ENCODE data around the gene ASPG.
A peak's percentile ranks its signal among the peaks of the same experiment; 100 is the strongest.

The ASPG gene

GRCh38 chr14:104075530-104076151, 9.9 kb upstream of the ASPG start:
- no peak; the same call in 1 of the 2 replicates for TF ChIP-seq CTCF (IDR thresholded peaks at IDR 0.05; ENCODE audit: low read depth, low read length)
- no peak for DNase-seq (ENCODE audit: extremely low read depth, low read depth)

DNA sequence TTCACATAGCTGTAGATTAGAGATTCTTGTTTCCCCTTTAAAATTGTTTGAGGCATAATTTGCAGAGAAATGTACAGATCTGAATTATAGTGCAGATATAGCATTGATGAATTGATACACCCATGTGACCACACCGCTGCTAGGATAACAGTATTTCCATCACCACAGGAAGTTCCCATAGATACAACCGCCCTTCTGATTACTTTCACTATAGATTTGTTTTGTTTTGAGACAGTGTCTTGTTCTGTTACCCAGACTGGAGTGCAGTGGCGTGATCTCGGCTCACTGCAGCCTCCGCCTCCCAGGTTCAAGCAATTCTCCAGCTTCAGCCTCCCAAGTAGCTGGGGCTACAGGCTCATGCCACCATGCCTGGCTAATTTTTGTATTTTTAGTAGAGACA, 8.8 kb upstream of the ASPG start:
- DNase-seq (ENCODE audit: extremely low read depth, low read depth) = no peak
- TF ChIP-seq CTCF (IDR thresholded peaks at IDR 0.05; ENCODE audit: low read depth, low read length) = no peak

DNA sequence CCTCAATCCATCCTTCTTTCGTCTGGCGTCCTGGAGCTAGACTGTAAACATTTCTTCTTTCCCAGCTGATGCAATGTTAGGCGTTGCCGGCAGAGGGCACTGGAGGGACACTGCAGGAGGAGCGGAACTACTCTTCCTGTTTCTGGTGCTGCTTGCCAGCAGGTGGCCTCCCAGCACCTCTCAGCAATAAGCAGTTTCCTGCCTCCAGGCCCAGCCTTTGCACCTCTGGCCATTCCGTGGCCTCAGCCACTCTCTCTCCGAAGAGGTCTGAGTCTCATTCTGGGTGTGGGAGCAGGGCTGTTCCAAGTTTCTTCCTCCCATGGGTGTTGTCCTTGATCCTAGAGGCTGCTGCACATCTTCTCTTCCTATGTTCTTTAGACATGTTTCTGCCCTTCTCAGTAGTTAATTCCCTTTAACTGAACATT, 7.5 kb upstream of the ASPG start:
- DNase-seq (ENCODE audit: extremely low read depth, low read depth) = peak; percentile 54
- no peak; the same call in none of the 2 replicates for TF ChIP-seq CTCF (IDR thresholded peaks at IDR 0.05; ENCODE audit: low read depth, low read length)

GRCh38 chr14:104080376-104081260, 4.9 kb upstream of the ASPG start:
- TF ChIP-seq CTCF (IDR thresholded peaks at IDR 0.05; ENCODE audit: low read depth, low read length) = no peak
- DNase-seq (ENCODE audit: extremely low read depth, low read depth) = no peak

DNA sequence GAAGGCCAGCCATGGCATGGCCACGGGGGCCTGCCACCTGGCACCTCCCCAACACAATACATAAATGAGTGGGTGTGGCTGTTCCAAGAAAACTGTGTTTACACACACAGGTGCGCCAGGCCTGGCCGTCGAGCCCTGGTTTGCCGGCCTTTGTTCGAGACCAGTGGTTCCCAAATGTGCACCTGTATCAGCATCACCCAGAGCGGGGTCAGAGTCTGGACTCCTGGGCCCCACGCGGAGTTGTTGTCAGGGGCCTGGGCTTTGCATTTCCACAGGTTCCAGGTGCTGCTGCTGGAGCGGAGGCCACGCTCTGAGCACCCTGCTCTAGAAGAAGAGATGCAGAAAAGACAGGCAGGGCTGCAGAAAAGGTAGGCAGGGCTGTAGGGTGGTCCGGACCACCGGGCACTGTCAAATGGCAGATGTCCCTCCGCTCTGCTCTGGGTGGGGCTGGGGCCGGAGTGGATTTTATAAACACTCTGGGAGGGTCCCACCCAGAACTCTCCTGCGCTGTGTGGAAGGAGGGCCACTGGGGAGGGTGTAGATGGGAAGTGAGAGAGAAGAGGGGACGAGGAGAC, 4.2 kb upstream of the ASPG start:
- DNase-seq (ENCODE audit: extremely low read depth, low read depth) = no peak

GRCh38 chr14:104081951-104082464, 3.5 kb upstream of the ASPG start:
- no peak for TF ChIP-seq CTCF (IDR thresholded peaks at IDR 0.05; ENCODE audit: low read depth, low read length)
- no peak for DNase-seq (ENCODE audit: extremely low read depth, low read depth)

More for the DNA sequence above, 4.2 kb upstream of the ASPG start:
- no peak for TF ChIP-seq CTCF (IDR thresholded peaks at IDR 0.05; ENCODE audit: low read depth, low read length)

- no peak for TF ChIP-seq CTCF (IDR thresholded peaks at IDR 0.05; ENCODE audit: low read depth, low read length)
- DNase-seq (ENCODE audit: extremely low read depth, low read depth) = no peak
These were observed 2.7 kb upstream of the ASPG start for GRCh38 chr14:104082807-104083206.

Data from AG09319 (cell line).